Parietal lobe (tissue), 1 donor: ENCODE data around the gene HMG20A. TPM values are rescaled to one million over a fixed set of nuclear protein-coding genes. Genes with fewer than 3 reads are reported as not detected.

Source experiments
- total RNA-seq: library from RNA; depleted of rRNA; stranded (reverse); fragments of >200 nt; gene quantifications from one replicate; pipeline ENCODE4 v1.2.3, GENCODE V29; 2014

The HMG20A gene
- total RNA-seq = 92.0 TPM

GRCh38 chr15:77420610-77421369 is at the start of gene HMG20A:
Gene HMG20A, plus strand, starts transcription at chr15:77420888. Its CDS starts 37,520 bp downstream, at chr15:77458408.

GRCh38 chr15:77419836-77420609 is 665 bp upstream of the HMG20A start, which contains the start of gene PEAK1:
Gene PEAK1, minus strand, starts transcription at chr15:77420104. Its CDS starts 238,178 bp downstream, at chr15:77181926.

Other genes with a start within 250 kb of the HMG20A start
- gene PEAK1, start 784 bp upstream of the HMG20A start, total RNA-seq = 27.2 TPM
- 67.9 TPM for gene LINGO1, start 212.0 kb downstream of the HMG20A start, total RNA-seq